ENCODE measurements around the gene MPO.

Gene MPO

DNA sequence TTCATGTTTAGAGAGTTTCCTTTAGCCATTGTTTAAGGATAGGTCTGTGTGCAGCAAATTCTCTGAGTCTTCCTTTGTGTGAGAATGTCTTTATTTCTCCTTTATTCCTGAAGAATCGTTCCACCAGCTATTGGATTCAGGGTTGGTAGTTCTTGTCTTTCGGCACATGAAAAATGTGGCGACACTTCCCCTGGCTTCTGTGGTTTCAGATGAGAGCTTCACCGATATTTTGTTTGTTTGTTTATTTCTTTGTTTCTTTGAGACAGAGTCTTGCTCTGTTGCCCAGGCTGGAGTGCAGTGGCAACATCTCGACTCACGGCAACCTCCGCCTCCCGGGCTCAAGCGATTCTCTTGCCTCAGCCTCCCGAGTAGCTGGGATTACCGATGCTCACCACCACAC lies 18.6 kb downstream of the MPO start:
- ATAC-seq = no peak

DNA sequence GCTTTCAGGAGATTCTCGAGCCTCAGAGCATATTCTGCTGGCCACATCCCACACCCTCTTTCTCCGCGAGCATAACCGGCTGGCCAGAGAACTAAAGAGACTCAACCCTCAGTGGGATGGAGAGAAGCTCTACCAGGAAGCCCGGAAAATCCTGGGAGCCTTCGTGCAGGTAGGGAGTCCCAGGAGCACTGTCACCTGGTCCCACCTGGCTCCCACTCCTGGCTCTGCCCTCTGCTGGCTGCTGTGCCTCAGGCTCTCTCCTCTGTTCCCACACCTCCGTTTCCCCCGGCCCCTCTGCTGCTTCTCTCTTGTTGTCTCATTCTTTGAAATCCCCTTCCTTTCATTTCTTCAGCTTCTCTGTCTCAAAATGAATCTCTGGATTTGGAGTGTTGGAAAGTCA lies 25.9 kb downstream of the MPO start:
- peak in 1 of 2 donors; percentile 20 for ATAC-seq

- ATAC-seq = no peak
Observed at GRCh38 chr17:58253082-58253481, 27.7 kb downstream of the MPO start.

DNA sequence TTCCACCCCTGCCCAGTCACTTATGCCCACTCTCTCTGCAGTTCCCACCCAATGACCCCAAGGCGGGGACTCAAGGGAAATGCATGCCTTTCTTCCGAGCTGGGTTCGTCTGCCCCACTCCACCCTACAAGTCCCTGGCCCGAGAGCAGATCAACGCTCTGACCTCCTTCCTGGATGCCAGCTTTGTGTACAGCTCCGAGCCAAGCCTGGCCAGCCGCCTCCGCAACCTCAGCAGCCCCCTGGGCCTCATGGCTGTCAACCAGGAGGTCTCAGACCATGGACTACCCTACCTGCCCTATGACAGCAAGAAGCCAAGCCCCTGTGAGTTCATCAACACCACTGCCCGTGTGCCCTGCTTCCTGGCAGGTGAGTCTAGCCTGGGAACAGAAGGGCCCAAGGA lies 28.6 kb downstream of the MPO start:
- no peak for ATAC-seq

- ATAC-seq = no peak
Observed at GRCh38 chr17:58250344-58251011, 30.3 kb downstream of the MPO start.

- peak; percentile 84 to 92 for ATAC-seq
Observed at GRCh38 chr17:58249270-58250133, 31.2 kb downstream of the MPO start.

- no peak for ATAC-seq
Observed at GRCh38 chr17:58248955-58249269, 31.8 kb downstream of the MPO start.

DNA sequence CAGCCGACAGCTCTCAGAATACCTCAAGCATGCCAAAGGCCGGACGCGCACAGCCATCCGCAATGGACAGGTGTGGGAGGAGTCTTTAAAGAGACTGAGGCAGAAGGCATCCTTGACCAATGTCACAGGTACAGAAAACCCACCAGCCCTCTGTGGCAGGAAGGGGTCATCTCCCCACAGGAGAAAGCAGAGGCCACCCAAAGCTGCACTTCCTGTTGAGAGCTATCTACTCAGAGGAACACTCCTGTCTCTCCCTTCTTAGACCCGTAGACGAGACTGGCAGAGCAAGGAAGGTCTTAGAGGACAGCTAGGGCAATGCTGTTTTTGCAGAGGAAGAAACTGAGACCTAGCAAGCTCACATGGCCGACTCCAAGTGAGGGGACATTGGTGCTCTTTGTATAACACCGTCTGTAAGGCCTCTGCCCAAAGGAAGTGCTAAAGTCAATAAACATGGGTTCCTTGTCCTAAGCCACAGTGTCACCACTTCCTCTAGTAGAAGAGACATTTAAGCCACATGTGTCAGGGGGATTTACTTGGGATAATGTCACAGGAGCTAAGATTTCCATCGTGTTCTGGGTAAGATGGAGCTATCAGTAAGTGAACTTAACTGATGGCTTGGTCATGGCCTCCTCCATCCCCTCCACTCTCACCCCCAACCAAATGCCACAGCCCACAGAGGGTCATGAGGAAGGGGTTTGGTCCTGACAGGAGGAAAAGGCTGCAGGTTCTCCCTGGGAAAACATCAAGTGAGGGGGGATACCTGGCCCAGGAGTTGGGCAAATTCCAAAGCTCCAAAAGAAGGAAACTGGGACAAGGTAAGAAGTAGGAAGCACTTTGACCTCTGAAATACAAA lies 33.0 kb downstream of the MPO start:
- no peak for ATAC-seq

GRCh38 chr17:58246781-58247180 lies 34.0 kb downstream of the MPO start:
- ATAC-seq = no peak

DNA sequence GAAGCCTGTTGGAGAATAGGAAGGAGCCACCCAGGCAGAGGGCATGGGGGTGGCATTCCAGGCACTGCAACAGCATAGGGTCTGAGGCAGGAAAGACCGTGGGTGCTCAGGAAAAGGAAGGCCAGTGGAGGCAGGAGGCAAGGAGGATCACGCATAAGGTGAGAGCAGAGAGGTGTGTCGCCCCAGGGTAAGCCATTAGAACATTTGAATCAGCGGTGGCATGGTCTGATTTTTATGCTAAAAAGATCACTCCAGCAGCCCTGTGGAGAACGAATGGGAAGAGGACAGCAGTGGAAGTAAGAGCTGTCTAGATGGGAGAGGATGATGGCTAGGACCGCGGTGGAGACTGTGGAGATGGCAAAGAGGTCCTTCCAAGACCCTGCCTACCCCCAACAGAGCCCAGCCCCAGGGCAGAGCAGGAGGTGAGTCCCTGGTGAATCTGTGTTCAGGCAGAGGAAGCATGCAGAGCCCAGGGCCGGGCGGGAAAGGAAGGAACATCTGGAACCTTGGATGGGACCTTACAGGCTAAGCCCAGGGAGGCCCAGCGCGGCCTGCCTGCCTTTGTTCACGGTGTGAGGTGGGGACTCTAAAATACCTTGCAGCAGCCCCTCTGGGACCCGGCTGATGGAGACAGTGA lies 34.5 kb downstream of the MPO start:
- ATAC-seq = no peak

- no peak for ATAC-seq
Observed at GRCh38 chr17:58245428-58246103, 35.2 kb downstream of the MPO start.

GRCh38 chr17:58244963-58245362 lies 35.8 kb downstream of the MPO start:
- ATAC-seq = no peak

DNA sequence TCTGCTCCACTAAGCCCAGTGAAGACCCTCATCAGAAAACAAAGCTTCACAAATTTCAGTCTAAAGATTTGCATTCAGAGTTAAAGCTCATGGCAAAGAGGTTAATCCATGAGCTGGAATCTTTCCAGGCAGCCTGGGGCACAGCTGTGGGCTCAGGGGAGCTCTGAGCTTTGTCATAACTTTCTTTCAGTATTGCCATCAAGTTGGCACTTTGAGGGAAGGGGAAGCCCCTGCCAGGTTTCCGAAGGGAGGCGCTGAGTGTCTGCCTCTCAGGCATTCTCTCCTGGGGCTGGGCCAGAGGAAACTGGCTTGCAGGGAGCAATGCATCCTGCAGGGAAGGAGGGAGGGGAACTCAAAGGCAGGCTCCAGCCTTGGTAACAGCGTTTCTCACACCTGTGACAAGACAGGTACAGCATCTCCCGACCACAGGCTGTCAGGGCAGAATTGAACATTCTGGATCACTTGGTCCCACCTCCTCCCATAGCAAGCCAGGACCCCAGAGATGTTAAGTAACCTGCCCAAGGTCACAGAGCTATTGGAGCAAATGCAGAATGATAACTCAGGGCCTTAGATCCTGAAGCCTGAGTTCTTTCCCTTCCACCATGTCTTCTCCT lies 38.5 kb downstream of the MPO start:
- ATAC-seq = peak in 1 of 2 donors; percentile 43

DNA sequence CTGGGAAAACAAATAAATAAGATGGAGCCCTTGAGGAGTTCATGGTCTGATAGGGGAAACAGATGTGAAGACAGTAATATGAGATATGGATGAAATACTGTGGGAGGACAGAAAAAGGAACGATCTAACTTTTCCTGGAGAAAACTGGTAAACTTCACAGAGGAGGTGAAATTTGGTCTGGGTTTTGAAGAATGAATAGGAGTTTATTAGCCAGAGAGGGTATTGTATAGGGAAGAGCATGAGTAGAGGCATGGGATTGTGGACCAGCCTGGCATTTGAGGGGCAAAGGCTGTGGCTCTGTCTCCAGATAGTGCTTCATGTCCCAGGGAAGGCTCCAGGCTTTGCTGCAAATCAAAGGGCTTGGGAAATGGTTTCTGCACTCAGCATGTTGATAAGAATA lies 40.7 kb downstream of the MPO start:
- no peak for ATAC-seq

GRCh38 chr17:58238147-58238634 lies 42.5 kb downstream of the MPO start, which contains the start of gene LPO:
Gene LPO (plus strand): TSS chr17:58238584. CDS start chr17:58242980, 4,396 bp downstream.
- ATAC-seq = no peak

DNA sequence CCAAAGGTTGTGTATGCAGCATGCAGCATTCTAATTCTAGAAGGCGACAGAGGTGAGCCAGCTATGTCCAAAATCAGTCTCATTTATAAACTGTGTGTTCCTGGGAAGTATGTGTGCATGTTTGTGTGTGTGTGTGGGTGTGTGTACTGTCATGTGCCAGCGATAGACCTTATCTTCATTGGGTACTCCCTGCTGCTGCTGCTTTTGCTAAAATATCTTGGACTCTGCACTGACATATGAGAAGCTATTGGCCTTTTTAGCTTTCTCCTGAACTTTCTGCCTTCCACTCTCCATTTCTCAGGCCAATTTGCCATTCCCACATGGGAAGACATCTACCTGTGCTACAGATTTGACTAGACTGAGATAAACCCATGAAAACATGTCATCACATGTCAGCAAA lies 44.3 kb downstream of the MPO start:
- no peak for ATAC-seq

GRCh38 chr17:58235821-58236220 lies 44.9 kb downstream of the MPO start:
- no peak for ATAC-seq

DNA sequence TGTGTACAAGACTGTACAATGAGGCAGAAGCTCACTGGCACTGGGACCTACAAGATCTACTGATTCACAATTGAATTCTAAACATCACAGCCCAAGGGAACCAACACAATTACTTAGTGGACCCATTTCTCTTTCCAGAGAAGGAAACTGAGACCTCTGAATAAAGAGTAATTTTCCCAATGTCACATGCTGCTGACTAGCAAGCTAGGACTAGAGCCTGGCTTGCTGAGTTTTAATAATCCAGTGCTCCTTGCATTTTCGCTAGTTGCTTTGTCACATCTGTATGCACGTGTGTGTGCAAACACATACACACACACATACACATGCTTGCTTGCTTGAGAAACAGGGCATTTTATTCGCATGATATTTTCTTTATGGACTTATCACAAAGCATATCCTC lies 46.2 kb downstream of the MPO start:
- no peak for ATAC-seq

DNA sequence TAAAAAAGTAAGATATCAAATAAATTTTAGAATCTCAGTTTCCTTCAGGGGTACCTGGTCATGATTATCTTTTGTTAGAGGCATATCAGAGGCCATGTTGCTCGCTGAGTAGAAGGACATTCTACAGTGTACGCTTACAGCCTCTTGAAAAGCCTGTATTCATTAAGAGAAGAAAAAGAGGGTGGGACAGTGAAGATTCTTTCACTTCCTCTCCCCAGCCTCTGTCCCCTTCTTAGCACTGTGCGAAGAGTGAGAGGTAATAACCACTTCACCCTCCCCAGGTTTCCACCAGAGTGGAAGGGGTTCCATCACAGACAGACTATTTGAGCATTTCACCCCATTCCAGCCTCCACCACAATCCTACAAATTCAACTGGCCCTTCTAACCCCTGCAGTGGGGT lies 47.2 kb downstream of the MPO start:
- no peak for ATAC-seq

GRCh38 chr17:58232707-58233156 lies 48.0 kb downstream of the MPO start:
- ATAC-seq = peak; percentile 76 to 78

DNA sequence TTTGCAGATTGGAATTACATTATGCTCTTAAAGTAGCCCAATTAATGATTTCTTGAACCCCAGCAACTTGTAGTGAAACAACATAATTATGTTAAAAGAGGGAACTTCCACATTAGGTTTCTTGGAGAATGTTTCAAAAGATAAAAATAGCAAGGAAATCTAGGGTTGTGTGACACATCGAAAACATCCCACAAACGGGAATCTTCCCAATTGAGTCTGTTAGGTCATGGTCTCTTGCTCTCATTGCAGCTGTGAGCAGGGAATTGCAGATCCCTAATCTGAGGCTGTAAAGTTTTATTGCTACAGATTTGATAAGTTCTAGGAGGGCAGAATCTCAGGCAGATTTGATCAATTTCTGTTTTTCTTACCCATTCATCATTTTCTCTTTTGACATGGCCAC lies 49.1 kb downstream of the MPO start:
- no peak for ATAC-seq

DNA sequence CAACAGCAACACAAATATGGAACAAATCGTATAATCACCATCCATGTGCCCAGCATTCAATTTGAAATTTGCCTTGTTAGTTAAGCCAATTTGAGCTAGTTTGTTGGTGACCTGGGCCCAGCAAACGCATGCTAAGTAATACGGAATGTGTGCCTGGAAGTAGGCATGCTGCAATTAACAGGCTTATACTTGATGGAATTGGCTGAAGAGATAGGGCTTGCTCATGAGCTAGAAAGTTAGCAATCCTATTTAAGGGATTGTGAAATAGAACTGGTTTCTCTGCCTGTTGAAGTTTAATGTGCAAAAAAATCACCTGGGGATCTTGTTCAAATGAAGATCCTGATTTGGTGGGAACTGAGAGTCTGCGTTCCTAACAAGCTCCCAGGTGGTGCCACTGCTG lies 50.9 kb downstream of the MPO start:
- no peak for ATAC-seq
